GM18502 (cell line): ENCODE measurements around the gene PDZD7.
"Not testable (repeated sequence)": the region's sequence is repeated elsewhere in the genome, so short reads cannot be mapped to it uniquely, and the experiment has no call there.

Experiments
- ATAC-seq: cut with Tn5 transposase; IDR thresholded peaks from one replicate; pipeline ENCODE4 v1.9.1; 2021; ENCODE audit warnings: mild to moderate bottlenecking; ENCODE audit not compliant: unreplicated experiment, poor library complexity

The PDZD7 gene

GRCh38 chr10:100989088-100989487 is 41.8 kb downstream of the PDZD7 start:
- no peak for ATAC-seq

- ATAC-seq: no peak
Measured at GRCh38 chr10:100988166-100988565, 42.8 kb downstream of the PDZD7 start.

DNA sequence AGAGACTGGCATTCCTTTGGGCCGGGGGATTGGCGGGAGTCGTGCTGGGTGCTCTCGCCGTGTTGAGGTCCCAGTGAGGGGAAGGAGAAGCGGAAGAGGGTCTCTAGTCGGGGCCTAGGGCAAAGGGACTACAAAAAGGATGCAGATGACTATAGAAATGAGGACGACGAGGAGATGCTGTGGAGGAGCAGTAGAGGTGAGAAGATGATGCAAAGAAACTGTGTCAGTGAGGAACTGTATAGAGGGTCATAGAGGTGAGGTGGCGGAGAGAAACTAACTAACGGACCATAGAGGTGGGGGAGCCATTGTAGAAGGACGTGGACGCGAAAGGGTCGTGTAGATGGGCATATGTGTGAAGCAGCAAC is 43.3 kb downstream of the PDZD7 start:
- no peak for ATAC-seq

GRCh38 chr10:100986952-100987684 is 43.8 kb downstream of the PDZD7 start, which contains the start of the genes MRPL43 and TWNK:
Gene MRPL43, minus strand, starts transcription at chr10:100987497. Its CDS starts 54 bp downstream, at chr10:100987443.
Gene TWNK, plus strand, starts transcription at chr10:100987543. Its CDS starts 668 bp downstream, at chr10:100988211.
- ATAC-seq: peak; percentile 86

- no peak for ATAC-seq
Measured at GRCh38 chr10:100986623-100986951, 44.3 kb downstream of the PDZD7 start.

DNA sequence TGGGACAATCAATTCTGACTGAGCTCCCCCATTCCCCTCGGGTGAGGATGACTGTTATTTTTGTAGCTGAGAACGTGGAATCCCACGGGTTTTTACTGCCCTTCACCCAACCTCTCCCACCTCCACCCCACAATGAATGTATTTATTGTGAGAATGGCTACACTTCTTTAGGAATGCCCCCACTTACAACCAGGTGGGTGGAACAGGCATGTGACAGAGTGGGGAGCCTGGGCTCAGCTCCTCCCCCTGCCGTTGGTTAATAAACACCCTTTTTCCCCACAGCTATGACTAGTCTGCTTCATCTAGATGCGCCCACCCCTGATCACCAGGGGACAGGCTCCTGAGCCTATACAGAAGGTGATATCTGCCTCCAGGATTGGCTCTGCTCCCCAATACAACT is 45.6 kb downstream of the PDZD7 start:
- ATAC-seq: no peak

DNA sequence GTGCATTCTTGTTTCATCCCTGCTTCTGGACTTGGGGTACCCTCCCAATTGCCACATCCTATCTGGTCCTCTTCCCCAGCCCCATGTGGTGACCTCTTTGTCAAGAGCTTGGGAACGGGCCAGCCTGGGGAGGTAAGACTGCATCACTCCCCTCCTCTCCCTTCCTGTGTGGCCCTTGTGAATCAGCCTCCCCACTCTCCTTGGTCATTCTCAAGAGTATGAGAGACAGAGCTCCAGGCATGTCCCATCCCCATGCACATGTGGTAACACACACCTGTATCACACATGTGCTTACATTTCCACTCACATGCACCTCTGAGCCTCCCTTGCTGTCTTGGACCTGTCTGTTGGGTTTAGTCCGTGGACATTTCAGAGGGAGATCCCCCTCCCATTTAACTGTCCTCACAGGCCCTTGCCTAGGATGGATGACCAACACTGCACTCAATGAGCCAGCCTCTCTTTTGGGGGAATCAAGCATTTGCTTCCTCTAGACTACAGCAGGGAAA is 46.2 kb downstream of the PDZD7 start:
- ATAC-seq: no peak

DNA sequence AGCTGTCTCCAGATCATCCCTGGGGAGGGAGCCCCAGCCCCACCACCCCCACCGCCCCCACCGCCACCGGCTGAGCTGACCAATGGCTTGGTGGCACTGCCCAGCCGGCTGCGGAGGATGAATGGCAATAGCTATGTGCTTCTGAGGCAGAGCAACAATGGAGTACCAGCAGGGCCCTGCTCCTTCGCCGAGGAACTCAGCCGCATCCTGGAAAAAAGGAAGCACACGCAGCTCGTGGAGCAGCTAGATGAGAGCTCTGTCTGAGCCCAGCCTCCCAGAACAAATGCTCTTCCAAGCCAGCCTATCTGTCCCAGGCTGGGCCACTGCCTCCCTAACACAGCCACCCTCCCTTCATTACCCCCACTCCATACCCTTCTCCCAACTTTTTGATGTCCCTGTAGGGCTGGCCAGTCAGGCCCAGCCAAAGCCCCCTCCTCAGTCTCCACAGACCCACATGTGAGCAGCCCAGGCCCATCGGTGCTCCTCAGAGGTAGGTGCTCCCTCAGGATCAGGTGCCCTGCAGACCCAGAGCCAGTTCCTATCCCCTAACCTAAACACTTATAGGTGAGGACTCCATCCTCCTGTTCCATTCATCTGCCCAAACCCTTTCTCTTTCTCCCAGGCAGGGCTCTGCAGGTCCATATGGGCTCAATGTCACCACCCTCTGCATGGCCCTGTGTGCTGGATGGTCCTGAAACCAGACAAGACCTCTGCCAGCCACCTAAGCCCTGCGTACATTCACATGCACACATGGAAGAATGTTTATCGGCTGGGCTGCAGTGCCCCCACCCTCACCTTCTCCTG is 46.9 kb downstream of the PDZD7 start:
- no peak for ATAC-seq

DNA sequence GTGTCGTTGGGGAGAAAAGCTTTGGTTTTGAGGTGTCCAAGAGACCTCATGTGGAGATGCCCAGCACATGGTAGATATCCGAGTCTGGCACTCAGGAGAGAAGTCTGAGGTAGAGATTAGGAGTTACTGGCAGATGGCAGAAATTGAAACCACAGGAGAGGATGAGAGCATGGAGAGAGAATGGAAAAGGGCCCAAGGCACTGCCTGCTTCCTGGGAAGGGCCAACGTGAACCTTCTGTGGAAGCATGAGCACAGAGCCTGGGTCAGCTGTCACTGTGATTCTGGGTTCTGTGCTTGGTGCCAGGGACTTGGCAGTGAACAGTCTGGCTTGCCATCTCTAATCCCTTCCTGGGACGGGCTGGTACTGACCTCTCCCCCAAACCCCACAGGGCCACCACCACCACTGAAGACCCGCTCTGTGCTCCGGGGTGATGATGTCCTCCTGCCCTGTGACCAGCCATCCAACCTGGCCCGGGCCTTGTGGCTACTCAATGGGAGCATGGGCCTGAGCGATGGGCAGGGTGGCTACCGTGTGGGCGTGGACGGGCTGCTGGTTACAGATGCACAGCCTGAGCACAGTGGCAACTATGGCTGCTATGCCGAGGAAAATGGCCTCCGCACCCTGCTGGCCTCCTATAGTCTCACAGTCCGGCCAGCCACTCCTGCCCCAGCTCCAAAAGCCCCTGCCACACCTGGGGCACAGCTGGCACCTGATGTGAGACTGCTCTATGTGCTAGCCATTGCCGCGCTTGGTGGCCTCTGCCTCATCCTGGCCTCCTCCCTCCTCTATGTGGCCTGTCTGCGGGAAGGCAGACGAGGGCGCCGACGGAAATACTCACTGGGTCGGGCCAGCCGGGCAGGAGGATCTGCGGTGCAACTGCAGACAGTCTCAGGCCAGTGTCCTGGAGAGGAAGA is 47.8 kb downstream of the PDZD7 start:
- no peak for ATAC-seq

DNA sequence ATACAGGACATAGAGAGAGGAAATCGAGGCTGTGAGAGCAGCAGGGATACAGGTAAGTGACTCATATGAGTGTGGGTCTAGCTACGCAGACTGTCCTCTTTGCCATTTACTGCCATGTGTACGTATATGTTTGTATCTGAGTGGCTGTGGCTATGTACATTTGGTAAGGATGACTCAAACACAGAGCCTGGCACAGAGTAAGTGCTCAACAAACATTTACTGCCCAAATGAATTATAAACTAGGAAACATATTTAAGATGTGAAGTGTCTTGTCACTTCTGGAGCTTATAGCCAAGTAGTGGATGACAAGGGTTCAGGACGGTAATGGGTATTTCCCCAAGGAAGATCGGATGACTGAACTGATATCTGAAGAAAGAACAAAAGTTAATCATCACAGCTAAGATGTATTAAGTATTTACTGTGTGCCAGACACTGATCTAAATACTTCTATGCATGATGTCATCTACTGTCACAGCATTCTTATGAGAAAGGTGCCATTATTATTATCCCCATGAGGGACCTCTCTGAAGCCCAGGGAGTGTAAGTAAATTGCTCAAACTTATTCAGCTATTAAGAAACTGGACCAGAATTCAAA is 49.7 kb downstream of the PDZD7 start:
- no peak for ATAC-seq

GRCh38 chr10:100980711-100981110 is 50.2 kb downstream of the PDZD7 start:
- no peak for ATAC-seq

DNA sequence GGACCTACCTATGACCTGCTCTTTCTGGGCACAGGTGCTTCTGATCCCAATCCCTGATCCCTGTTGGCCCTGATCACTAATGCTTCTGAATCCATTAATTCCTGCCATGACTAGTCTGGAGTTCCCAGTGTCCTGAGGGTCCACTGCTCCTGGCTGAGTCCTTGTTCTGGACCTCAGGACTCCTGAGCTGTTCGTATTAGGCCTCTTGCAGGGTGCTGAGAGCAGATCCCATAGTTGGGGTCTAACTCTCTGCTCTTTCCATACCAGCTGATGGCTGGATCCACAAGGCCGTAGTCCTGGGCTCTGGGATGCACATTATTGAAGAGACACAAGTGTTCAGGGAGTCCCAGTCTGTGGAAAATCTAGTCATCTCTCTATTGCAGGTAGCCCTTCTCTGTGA is 50.6 kb downstream of the PDZD7 start:
- no peak for ATAC-seq

- ATAC-seq: no peak
Measured at GRCh38 chr10:100979791-100980272, 51.1 kb downstream of the PDZD7 start.

DNA sequence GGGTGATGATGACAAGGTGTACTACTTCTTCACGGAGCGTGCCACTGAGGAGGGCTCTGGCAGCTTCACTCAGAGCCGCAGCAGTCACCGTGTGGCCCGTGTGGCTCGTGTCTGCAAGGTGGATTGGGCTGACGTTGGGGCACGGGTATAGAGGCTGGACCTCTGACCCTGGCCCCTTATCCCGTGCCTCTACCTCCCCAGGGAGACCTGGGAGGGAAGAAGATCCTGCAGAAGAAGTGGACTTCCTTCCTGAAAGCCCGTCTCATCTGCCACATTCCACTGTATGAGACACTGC is 52.1 kb downstream of the PDZD7 start:
- no peak for ATAC-seq

DNA sequence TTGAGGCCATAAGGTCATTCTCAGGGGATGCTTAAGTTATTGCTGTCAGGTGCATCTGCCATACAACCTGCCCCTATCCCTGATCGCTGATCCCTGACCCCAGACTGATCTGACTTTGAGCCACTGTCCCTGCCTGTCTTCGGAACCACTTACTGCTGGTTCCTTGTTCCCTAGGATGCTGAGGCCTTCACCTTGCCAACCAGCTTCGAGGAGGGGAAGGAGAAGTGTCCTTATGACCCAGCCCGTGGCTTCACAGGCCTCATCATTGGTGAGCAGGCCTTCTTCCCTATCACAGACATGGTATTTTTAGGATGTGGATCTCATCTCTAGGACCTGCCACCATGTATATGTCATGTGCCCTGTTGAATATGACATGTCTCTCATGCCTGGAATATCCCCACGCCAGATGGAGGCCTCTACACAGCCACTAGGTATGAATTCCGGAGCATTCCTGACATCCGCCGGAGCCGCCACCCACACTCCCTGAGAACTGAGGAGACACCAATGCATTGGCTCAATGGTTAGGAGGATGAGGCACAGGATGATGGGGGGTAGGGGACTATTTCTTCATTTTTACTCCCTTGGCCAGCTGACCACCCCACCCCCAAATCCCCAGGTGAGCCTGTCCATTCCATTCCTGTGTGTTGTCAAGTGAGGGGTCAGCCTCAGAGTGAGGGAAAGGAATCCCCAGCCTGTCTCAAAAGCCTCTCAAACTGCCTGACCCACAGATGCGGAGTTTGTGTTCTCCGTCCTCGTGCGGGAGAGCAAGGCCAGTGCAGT is 52.6 kb downstream of the PDZD7 start:
- ATAC-seq: no peak

DNA sequence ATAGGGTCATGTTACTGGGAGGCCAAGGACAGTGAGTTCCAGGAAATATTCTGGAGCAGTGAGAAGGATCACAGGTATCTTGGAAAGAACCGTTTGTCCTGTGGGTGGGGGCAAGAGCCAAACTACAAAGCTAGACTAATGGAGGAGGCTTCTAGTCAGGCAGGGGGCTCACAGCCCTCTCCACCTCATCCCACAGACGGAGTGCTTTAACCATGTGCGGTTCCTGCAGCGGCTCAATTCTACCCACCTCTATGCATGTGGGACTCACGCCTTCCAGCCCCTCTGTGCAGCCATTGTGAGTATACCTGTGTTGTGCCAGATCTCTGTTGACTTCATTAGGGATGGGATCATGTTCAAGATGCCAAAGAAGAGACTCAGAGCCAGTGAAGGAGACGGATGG is 53.5 kb downstream of the PDZD7 start:
- ATAC-seq: no peak

- no peak for ATAC-seq
Measured at GRCh38 chr10:100976906-100977305, 54.0 kb downstream of the PDZD7 start.

DNA sequence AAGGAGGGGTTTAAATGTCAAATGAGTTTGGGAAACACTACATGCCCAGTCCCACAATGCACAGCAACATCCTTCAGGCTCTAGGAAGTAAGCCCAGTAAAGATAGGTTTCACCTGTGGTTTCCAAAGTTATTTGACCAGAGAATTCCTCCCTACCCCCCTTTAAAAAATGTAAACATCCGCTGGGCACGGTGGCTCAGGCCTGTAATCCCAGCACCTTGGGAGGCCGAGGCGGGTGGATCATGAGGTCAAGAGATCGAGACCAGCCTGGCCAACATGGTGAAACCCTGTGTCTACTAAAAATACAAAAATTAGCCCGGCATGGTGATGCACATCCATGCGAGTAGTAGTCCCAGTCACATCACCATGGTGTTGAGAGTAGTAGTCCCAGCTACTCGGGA is 55.5 kb downstream of the PDZD7 start:
- ATAC-seq: not testable (repeated sequence)

DNA sequence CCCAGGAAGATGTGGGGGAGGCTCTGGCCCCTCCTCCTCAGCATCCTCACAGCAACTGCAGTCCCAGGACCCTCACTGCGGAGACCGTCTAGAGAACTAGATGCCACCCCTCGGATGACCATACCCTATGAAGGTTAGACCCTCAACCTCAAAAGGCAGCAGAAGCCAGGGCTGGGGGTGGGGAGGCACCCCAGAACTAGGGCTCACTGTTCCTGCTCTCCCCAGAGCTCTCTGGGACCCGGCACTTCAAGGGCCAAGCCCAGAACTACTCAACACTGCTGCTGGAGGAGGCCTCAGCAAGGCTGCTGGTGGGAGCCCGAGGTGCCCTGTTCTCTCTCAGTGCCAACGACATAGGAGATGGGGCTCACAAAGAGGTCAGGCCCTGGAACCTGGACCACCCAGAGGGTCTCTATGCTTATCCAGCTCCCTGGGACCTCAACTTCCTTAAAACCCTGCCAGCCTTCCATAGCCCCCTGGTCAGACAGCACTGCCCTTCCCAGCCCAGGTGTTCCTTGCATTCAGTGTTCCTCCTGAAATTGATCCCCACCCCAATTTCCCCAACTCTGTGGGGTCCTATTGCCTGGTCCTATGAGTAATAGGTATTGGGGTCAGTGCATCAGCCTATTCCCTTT is 57.9 kb downstream of the PDZD7 start:
- no peak for ATAC-seq
